LNCaP clone FGC (cell line): Measurements from ENCODE around the gene SWI5.

Experiments used
- DNase-seq: peaks from one replicate; pipeline ENCODE4 v3.0.0-alpha.2; 2011; ENCODE audit warnings: low read depth
- H3K4me3 ChIP-seq: 2 replicates; pipeline ENCODE4 v1.5.1; 2011; ENCODE audit warnings: mild to moderate bottlenecking, low read depth, low read length, control low read depth
- TF ChIP-seq, protein P1 (sequence below): IDR thresholded peaks from 2 replicates; pipeline ENCODE4 v1.5.1; 2012; ENCODE audit warnings: mild to moderate bottlenecking; ENCODE audit not compliant: control insufficient read depth, insufficient read depth; ENCODE audit errors: extremely low read depth

SWI5 gene

DNA sequence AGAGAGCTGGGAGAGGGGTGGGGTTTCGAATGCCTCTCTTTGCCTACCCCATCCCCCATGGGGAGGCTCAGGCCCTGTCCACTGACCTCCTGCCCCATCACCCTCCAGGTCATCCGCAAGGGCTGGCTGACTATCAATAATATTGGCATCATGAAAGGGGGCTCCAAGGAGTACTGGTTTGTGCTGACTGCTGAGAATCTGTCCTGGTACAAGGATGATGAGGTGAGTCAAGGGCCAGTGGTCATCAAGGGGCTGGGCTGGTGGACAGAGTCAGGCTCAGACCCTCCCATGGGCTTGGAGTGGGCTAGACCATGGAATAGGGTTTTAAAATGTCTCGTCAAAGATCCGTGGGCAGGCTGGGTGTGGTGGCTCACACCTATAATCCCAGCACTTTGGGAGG, 34.0 kb upstream of the SWI5 start:
- no peak for DNase-seq
- TF ChIP-seq, protein P1, sequence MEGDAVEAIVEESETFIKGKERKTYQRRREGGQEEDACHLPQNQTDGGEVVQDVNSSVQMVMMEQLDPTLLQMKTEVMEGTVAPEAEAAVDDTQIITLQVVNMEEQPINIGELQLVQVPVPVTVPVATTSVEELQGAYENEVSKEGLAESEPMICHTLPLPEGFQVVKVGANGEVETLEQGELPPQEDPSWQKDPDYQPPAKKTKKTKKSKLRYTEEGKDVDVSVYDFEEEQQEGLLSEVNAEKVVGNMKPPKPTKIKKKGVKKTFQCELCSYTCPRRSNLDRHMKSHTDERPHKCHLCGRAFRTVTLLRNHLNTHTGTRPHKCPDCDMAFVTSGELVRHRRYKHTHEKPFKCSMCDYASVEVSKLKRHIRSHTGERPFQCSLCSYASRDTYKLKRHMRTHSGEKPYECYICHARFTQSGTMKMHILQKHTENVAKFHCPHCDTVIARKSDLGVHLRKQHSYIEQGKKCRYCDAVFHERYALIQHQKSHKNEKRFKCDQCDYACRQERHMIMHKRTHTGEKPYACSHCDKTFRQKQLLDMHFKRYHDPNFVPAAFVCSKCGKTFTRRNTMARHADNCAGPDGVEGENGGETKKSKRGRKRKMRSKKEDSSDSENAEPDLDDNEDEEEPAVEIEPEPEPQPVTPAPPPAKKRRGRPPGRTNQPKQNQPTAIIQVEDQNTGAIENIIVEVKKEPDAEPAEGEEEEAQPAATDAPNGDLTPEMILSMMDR: no peak
- no peak overlapping the region for H3K4me3 ChIP-seq

DNA sequence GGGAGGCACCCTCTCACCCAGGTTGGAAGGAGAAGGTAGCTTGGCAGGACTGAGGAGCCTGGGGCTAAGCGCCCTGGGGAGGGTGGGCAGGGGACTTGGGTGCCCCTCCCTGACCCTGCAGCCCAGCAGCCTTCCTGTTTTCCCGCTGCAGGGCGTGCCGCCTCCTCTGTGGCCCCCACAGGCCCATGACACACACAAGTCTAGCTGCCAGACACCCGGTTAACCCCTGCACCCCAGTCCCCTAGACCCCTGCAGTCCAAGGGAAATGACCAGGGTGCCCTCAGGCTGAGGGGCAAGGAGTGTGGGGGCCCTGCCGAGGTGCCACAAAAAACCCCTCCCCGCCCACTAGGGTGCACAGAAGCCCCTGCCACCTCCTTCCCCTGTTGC, 33.3 kb upstream of the SWI5 start:
- H3K4me3 ChIP-seq: no peak overlapping the region
- no peak for DNase-seq
- TF ChIP-seq, protein P1: no peak

DNA sequence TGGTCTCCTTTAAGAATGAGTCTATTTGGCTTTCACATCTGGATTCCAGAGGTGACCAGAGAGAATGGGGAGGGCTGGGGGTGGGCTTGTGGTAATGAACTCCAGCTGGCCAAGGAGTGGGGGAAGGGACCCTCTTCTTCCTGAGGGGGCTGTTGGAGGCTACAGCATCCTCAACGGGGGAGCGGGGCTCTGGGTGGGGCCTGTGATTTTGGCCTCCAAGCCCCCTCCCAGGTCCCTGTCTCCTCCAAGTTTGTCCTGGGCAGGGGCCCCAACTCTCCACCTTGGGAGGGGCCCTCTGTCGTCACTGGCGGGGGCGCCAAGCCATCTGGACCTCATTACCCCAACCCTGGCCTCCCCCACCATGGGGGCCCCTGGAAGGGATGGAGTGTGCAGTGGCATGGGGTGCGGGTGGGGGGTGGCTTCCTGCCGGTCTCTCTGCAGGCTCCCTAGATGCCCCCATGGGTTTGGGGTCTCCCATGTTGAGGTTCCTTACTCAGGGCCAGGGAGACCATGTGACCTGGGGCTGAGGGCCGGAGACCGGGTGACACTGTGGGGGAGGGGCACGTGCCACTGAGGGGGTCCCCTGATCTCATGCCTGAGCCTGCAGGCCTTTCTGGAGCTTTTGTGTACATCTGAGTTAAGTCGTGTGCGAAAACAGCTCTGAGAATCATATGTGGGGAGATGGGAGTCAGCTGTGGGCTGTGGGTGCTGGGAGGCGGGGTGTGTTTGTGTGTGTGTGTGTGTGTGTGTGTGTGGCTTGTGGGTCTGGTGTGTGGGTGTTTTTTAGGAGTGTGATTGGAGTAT, 32.7 kb upstream of the SWI5 start:
- DNase-seq: no peak
- no peak overlapping the region for H3K4me3 ChIP-seq
- TF ChIP-seq, protein P1: no peak

DNA sequence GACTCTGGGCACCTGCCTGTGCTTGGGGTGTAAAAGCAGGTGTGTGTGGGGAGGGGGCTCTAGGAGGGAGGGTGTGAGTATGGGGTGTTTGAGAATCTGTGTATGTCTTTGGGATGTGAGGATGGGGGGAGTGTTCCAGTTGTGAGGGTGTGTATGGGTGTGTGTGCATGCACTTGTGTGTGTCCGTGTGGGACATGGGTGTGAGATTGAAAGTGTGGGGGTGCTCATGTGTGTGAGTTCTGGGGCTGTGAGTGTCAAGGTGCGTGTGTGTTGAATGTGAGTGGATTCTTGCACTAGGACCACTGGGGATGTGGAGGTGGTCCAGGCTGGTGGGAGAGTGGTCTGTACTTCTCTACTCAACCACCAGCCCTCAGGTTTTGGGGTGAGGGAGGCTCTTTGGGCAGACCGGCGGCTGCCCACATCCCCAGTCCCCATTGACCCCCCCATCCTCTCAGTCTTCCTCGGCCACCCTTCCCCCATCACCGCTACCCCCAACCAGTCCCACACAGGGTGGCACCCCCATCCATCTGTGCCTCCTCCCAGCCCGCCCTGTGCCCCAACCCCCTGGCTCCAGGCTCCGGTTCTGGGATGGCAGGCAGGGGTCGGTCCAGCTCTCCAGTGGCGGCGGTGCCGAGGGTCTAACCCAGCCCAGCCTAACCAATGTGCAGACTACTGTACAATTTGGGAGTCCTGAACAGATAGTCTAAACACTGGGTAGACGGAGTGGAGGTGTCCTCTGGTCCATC, 31.8 kb upstream of the SWI5 start:
- H3K4me3 ChIP-seq: no peak overlapping the region
- no peak for DNase-seq
- TF ChIP-seq, protein P1: no peak

DNA sequence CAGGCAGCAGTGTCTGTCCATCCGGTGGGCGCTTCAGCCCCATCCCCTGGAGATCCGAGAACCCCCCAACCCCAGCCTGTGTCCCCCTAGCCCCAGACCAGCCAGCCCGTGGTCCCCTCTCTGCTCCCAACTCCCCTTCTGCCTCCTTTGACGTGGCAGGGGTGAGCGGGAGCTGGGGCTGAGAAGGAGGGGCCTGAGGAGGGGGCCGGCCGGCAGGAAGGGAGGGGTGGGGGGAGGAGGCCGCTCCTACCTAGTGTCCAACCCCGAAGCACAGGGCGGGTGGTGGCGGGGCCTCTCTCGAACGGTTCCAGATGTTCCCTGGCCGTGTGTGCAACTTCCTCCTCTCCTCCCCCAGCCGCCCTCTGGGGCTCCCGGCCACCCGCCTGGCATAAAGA, 31.2 kb upstream of the SWI5 start:
- H3K4me3 ChIP-seq: no peak overlapping the region
- DNase-seq: no peak
- TF ChIP-seq, protein P1: no peak

DNA sequence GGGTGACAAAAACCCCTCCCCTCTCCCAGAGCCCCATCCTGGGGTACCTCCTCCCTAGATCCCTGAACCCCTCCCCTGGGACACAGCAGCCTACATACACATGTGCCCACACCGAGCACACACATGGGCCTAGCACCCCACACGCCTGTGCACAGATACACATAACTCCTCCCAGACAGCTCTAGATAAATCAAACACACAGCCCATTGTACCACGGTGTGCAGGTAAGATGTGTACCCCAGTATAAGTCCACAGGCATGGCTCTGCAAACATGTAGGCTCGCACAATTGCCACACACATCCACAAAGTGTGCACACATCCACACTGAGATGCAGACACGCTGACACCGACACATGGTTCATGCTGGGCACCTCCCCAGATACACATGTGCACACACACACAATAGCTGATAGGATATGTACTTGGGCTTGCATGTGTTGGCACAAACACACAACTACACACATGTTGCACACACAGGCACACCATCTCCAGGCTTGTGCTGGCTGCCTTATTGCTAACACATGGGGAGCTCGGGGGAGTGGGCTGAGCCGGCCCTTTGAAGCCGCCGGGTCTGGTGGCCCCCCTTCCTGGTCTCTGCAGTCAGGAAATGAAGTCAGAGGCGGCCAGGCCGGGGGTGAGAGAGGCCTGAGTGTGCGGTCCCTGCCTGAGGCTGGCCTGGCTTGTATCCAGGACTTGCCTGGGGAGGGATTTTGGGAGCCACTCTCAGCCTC, 30.5 kb upstream of the SWI5 start:
- no peak for DNase-seq
- no peak overlapping the region for H3K4me3 ChIP-seq
- TF ChIP-seq, protein P1: no peak
